Activated CD4-positive, alpha-beta memory T cell treated with anti-CD3 and anti-CD28 coated beads, Interleukin-2, amount 10 ng/mL, durations not matched to agents 7 days and 5 days (primary cell): ENCODE data around the gene TRIM8. TPM values are rescaled to one million over a fixed set of nuclear protein-coding genes. Genes with fewer than 3 reads are reported as not detected.
"Not testable (repeated sequence)": the region's sequence is repeated elsewhere in the genome, so short reads cannot be mapped to it uniquely, and the experiment has no call there.

Experiments
- CTCF ChIA-PET: fragments of 350-600 bp; sonication (Branson Sonifier 250); formaldehyde crosslinking; loops from one replicate; lab custom pipeline; 2021; ENCODE audit warnings: antibody characterized with exemption, inconsistent platforms; lab: Charles Lee
- POLR2A ChIA-PET: fragments of 350-600 bp; sonication (Branson Sonifier 250); formaldehyde crosslinking; loops from one replicate; lab custom pipeline; 2021; ENCODE audit warnings: antibody characterized with exemption; lab: Charles Lee
- DNase-seq: peaks from one replicate; pipeline ENCODE4 v3.0.0-alpha.2; 2020
- H3K27ac Mint-ChIP-seq: one replicate; pipeline ENCODE4 v1.8.0; 2021; ENCODE audit warnings: mild to moderate bottlenecking, mixed read lengths
- H3K27me3 Mint-ChIP-seq: one replicate; pipeline ENCODE4 v1.8.0; 2021; ENCODE audit warnings: mixed read lengths
- H3K36me3 Mint-ChIP-seq: one replicate; pipeline ENCODE4 v1.8.0; 2021; ENCODE audit warnings: low read depth, mixed read lengths
- H3K4me1 Mint-ChIP-seq: one replicate; pipeline ENCODE4 v1.8.0; 2021; ENCODE audit warnings: mixed read lengths
- H3K4me3 Mint-ChIP-seq: one replicate; pipeline ENCODE4 v1.8.0; 2021; ENCODE audit warnings: mild to moderate bottlenecking, mixed read lengths
- H3K9me3 Mint-ChIP-seq: one replicate; pipeline ENCODE4 v1.8.0; 2021; ENCODE audit warnings: mixed read lengths
- total RNA-seq, 2 experiments: library from RNA; stranded (reverse); gene quantifications; one replicate each; pipeline ENCODE4 v1.2.3, GENCODE V29; 2021

The TRIM8 gene
- total RNA-seq, 2 experiments from 2014 or later = 53.0 to 56.0 TPM

DNA sequence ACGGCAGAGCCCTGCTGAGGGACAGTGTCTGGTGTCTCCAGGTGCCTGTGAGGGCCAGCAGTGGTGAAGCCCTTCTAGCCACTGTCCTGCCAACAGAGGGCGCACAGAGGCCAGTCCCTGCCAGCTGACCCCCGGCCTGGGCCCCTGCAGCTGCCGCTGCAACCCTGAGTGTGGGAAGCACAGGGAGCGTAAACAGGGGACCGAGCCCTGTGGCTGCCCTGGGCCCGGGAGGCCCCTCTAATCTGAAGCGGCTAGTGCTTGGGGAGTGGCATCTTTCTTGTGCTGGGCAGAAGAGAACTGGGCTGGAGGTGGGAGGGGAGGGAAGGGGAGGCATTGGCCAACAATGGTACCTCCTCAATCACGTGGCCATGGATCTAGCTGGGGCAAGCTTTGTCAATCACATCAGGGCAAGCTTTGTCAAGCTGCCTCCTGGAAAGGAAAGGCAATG lies 34.6 kb downstream of the TRIM8 start:
- Mint-ChIP-seq H3K9me3 (no peaks in the 10 kb centered on the region), H3K27ac (no peak overlapping the region), H3K4me1 (peaks cover 49% of the 10 kb centered on the region), H3K27me3 (no peaks in the 10 kb centered on the region), H3K4me3 (no peak overlapping the region), H3K36me3 (peaks cover 16% of the 10 kb centered on the region)
- DNase-seq = no peak
- POLR2A ChIA-PET = interaction anchor here (1.0 to 1.1 kb wide), 3 partner anchors 8 to 35 kb away, joined by 3 read pairs; partner anchors contain the start of genes ARL3 and SFXN2
- CTCF ChIA-PET = interaction anchor here (0.8 to 3.1 kb wide), 2 partner anchors 9 to 223 kb away, joined by 4 to 17 read pairs; no protein-coding TSS in a partner anchor

DNA sequence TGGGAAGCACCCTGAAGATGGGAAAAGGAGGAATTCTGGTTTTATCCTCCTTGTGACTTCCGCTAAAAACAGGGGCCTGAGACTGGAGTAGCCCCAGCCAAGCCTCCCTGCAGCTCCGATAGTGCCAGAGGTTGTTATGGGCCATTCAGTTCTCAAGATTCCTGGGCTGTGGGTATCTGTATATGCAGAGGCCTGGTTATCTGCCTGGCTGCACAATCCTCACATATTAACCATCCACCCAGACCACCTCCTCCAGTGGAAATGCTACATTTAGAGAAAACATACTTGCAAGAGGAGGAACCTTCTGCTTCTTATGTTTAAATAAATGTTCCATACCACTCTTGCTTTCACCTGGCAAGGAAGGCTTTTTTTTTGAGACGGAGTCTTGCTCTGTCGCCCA lies 35.3 kb downstream of the TRIM8 start:
- no peak overlapping the region for H3K4me3 Mint-ChIP-seq
- H3K9me3 Mint-ChIP-seq = no peaks in the 10 kb centered on the region
- H3K36me3 Mint-ChIP-seq = peaks cover 17% of the 10 kb centered on the region
- peaks cover 41% of the 10 kb centered on the region for H3K4me1 Mint-ChIP-seq
- H3K27ac Mint-ChIP-seq = no peak overlapping the region
- ChIA-PET CTCF (interaction anchor here (0.8 to 3.1 kb wide), 3 partner anchors 10 to 222 kb away, joined by 4 to 17 read pairs (median 5); partner anchors contain the start of genes ARL3 and SFXN2), POLR2A (interaction anchor here (1.0 kb wide), 2 partner anchors 28 to 34 kb away, joined by 3 read pairs; partner anchors contain the start of genes ARL3 and SFXN2)
- no peaks in the 10 kb centered on the region for H3K27me3 Mint-ChIP-seq
- no peak for DNase-seq

DNA sequence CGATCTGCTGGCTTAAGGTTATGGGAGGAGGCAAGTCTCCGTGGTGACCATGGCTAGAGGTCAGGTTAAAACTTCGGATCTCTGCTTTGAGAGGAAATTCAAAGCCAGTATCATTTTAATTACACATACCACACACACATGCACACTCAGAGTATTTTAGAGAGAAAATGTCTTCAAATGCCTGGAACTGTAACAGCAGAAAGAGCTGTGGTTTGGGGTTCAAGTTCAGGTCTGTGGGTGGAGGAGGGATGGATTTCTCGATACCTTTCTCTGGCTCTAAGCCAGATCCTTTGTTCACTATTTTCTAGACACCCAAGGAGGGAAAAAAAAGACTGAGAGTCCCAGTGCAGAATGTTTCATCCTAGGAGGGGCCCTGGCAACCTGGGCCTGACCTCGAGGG lies 37.4 kb downstream of the TRIM8 start:
- no peak for DNase-seq
- no peak overlapping the region for H3K27ac Mint-ChIP-seq
- POLR2A ChIA-PET = interaction anchor here (2.1 kb wide), 1 partner anchor 36 kb away, joined by 11 read pairs; no protein-coding TSS in a partner anchor
- no peaks in the 10 kb centered on the region for H3K9me3 Mint-ChIP-seq
- CTCF ChIA-PET = no interaction called here
- H3K4me1 Mint-ChIP-seq = peaks cover 21% of the 10 kb centered on the region
- peaks cover 23% of the 10 kb centered on the region for H3K36me3 Mint-ChIP-seq
- no peak overlapping the region for H3K4me3 Mint-ChIP-seq
- H3K27me3 Mint-ChIP-seq = no peaks in the 10 kb centered on the region

DNA sequence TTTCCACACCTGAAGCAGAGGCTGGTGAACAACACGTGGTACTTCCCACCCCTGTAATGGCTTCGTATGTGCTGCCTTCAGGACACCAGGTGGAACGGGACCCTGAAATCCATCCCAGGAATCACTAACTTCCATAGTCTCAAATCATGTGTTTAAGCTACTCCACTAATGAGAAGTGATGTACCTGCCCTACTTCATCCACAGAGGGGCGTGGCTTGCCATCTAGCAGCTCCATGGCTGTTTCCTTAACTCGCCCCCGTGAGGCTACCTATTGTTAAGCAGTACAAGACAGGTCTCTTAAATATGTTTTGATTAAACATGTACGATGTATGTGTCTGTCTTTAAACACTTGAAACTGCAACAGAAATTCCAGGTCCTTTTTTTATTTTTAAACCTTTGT lies 38.1 kb downstream of the TRIM8 start:
- Mint-ChIP-seq H3K4me3 (no peak overlapping the region), H3K36me3 (peaks cover 23% of the 10 kb centered on the region), H3K27ac (no peak overlapping the region), H3K27me3 (no peaks in the 10 kb centered on the region), H3K9me3 (no peaks in the 10 kb centered on the region), H3K4me1 (peaks cover 20% of the 10 kb centered on the region)
- POLR2A ChIA-PET = interaction anchor here (2.1 kb wide), 1 partner anchor 37 kb away, joined by 11 read pairs; no protein-coding TSS in a partner anchor
- CTCF ChIA-PET = no interaction called here
- no peak for DNase-seq

DNA sequence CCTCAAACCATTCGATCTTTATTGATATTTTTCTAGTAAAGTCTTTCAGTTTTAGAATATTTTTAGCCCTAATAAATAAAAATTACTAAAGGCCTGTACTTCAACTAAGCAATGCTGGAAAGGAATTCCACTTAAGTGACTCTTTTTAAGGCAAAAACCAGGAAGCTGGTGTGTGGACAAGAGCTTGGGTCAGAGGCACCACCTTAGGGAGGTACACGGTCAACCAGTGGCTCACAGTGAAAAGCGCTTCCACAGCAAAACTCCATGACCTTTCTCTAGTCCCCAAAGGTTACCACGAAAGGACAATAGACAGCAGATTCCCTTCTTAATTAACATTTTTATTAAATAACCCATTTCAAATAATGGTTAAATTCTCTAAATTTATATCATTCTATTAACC lies 38.7 kb downstream of the TRIM8 start:
- H3K4me3 Mint-ChIP-seq = no peak overlapping the region
- H3K9me3 Mint-ChIP-seq = no peaks in the 10 kb centered on the region
- peaks cover 20% of the 10 kb centered on the region for H3K4me1 Mint-ChIP-seq
- POLR2A ChIA-PET = interaction anchor here (1.4 to 2.1 kb wide), 2 partner anchors 8 to 37 kb away, joined by 3 to 11 read pairs; no protein-coding TSS in a partner anchor
- H3K27me3 Mint-ChIP-seq = no peaks in the 10 kb centered on the region
- H3K36me3 Mint-ChIP-seq = peaks cover 27% of the 10 kb centered on the region
- CTCF ChIA-PET = no interaction called here
- H3K27ac Mint-ChIP-seq = no peak overlapping the region
- no peak for DNase-seq

DNA sequence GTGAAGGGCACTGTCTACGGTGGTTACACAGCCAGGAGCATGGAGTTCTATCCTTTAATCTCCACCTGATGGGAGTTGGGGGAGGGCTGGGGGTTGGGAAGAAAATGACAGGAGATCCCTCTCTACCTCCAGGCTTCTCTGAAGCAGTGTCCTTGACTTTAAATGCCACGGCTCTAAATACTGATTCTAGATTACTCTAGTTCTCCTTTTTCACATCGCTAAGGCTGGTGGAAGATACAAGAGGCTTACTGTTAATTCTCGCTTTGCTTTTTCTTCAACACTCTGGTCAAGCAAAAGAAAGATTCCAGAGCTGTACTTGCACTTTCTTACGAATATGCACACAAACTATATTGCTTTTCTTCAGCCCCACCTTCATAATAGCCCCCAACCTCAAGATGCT lies 39.5 kb downstream of the TRIM8 start:
- peaks cover 17% of the 10 kb centered on the region for H3K4me1 Mint-ChIP-seq
- H3K4me3 Mint-ChIP-seq = no peak overlapping the region
- H3K36me3 Mint-ChIP-seq = peaks cover 27% of the 10 kb centered on the region
- H3K27ac Mint-ChIP-seq = no peak overlapping the region
- ChIA-PET POLR2A (interaction anchor here (1.4 kb wide), 1 partner anchor 9 kb away, joined by 3 read pairs; no protein-coding TSS in a partner anchor), CTCF (interaction anchor here (2.1 kb wide), 1 partner anchor 14 kb away, joined by 8 read pairs; no protein-coding TSS in a partner anchor)
- no peaks in the 10 kb centered on the region for H3K27me3 Mint-ChIP-seq
- DNase-seq = no peak
- no peaks in the 10 kb centered on the region for H3K9me3 Mint-ChIP-seq

DNA sequence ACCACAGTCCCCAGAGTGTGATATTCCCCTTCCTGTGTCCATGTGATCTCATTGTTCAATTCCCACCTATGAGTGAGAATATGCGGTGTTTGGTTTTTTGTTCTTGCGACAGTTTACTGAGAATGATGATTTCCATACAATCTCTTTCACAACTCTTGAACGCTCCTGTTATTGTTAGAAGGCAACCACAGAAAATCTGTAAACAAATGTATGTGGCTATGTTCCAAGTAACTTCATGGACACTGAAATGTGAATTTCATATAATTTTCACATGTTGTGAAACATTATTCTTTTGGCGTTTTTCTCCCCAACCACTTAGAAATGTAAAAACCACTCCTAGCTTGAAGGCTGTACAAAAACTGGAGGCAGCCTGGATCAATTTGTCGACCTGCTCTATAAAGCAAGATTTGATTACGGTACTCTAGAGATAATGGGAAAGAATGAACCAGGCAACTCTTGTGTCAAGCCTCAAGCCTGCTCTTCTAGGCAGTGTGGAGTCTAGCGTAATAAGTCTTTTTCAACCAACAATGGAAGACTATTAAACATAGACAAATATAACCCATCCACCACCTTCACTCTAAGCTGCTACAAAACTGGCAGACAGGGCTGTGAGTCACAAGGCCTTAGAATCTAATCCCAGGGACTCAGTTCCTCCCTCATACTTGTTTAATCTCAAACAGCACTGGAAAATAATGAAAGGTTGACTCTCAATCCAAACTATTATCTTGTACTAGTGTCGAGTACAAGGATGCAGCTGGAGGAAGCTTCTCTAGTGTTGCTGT lies 47.2 kb downstream of the TRIM8 start:
- H3K9me3 Mint-ChIP-seq = no peaks in the 10 kb centered on the region
- H3K4me3 Mint-ChIP-seq = no peak overlapping the region
- H3K4me1 Mint-ChIP-seq = no peaks in the 10 kb centered on the region
- H3K27me3 Mint-ChIP-seq = no peaks in the 10 kb centered on the region
- ChIA-PET POLR2A (no interaction called here), CTCF (interaction anchor here (0.8 kb wide), 1 partner anchor 45 kb away, joined by 3 read pairs; no protein-coding TSS in a partner anchor)
- no peak overlapping the region for H3K27ac Mint-ChIP-seq
- no peak for DNase-seq
- peaks cover 5% of the 10 kb centered on the region for H3K36me3 Mint-ChIP-seq

DNA sequence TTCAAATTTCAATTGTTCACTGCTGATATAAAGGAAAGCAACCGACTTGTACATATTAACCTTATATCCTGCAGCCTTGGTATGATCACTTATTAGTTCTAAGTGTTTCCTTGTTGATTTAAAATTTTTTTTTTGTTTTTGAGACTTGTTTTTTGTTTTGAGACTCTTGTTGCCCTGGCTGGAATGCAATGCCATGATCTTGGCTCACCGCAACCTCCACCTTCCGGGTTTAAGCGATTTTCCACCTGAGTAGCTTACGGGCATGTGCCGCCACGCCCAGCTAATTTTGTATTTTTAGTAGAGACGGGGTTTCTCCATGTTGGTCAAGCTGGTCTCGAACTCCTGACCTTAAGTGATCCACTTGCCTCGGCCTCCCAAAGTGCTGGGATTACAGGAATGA lies 51.1 kb downstream of the TRIM8 start:
- DNase-seq, H3K27me3 Mint-ChIP-seq, POLR2A ChIA-PET, H3K4me3 Mint-ChIP-seq, CTCF ChIA-PET, H3K9me3 Mint-ChIP-seq, H3K4me1 Mint-ChIP-seq, H3K27ac Mint-ChIP-seq: not testable (repeated sequence)
- peaks cover 21% of the 10 kb centered on the region for H3K36me3 Mint-ChIP-seq

DNA sequence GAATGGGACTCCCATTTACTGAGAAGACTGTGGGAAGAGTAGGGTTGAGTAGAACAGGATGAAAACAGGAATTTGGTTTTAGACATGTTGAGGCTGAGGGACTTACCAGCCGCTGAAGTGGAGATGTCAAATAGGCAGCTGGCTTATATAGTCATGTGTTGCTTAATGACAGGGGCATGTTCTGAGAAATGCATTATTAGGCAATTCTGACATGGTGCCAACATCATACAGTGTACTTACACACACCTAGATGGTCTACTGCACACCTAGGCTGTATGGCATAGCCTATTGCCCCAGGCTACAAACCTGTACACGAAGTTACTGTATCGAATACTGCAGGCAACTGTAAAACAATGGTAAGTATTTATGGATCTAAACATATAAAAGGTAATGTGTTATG lies 52.5 kb downstream of the TRIM8 start:
- peaks cover 3% of the 10 kb centered on the region for H3K4me1 Mint-ChIP-seq
- no peak for DNase-seq
- ChIA-PET CTCF (interaction anchor here (0.8 to 1.2 kb wide), 3 partner anchors 15 to 113 kb away, joined by 3 read pairs; no protein-coding TSS in a partner anchor), POLR2A (interaction anchor here (1.2 to 1.3 kb wide), 2 partner anchors 17 to 55 kb away, joined by 3 to 6 read pairs; no protein-coding TSS in a partner anchor)
- H3K27ac Mint-ChIP-seq = no peak overlapping the region
- H3K4me3 Mint-ChIP-seq = no peak overlapping the region
- H3K9me3 Mint-ChIP-seq = no peaks in the 10 kb centered on the region
- peaks cover 21% of the 10 kb centered on the region for H3K36me3 Mint-ChIP-seq
- no peaks in the 10 kb centered on the region for H3K27me3 Mint-ChIP-seq

DNA sequence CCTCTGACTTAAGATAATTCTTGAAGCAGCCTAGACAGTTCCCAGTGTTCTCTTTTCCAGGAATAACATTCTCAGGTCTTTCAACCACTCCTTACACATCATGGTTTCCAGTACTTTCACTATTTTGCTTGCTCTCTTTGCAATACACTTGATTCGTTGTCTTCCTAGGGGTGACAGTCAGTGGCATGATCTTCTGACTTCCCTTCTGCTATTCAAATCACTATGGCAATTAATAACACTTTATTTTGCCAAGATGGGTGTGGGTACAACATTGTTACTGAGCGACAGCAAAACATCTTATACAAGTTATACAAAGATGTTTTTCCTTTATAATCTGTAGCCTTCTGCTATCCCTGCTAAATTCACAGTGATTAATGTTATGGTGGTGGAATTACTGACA lies 54.6 kb downstream of the TRIM8 start:
- peaks cover 21% of the 10 kb centered on the region for H3K36me3 Mint-ChIP-seq
- no peak overlapping the region for H3K27ac Mint-ChIP-seq
- no peak overlapping the region for H3K4me3 Mint-ChIP-seq
- no peak for DNase-seq
- ChIA-PET CTCF (interaction anchor here (0.9 kb wide), 1 partner anchor 295 kb away, joined by 3 read pairs; no protein-coding TSS in a partner anchor), POLR2A (no interaction called here)
- peaks cover 3% of the 10 kb centered on the region for H3K4me1 Mint-ChIP-seq
- no peaks in the 10 kb centered on the region for H3K9me3 Mint-ChIP-seq
- H3K27me3 Mint-ChIP-seq = no peaks in the 10 kb centered on the region

DNA sequence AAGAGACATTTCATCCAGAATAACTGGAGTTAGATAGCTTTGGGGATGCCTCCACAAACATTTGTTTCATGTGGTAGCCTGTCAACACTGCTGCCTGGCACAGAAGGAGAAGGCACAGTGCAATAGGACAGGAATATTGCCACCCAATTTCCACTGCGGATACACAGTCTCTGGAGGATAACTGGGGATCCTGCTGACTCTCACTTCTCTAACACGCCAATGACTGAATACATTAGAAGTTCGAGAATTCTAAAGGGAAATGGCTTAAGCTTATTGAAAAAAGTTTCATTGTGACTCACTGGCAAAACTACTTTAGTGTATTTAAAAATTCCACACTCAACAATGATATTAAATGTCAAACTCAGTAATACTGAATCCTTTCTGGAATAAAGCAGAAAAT lies 57.0 kb downstream of the TRIM8 start:
- ChIA-PET POLR2A (interaction anchor here (1.3 kb wide), 1 partner anchor 11 kb away, joined by 3 read pairs; no protein-coding TSS in a partner anchor), CTCF (interaction anchor here (1.0 kb wide), 1 partner anchor 13 kb away, joined by 3 read pairs; the partner anchor contains the start of genes ARL3 and SFXN2)
- no peaks in the 10 kb centered on the region for H3K9me3 Mint-ChIP-seq
- H3K36me3 Mint-ChIP-seq = peaks cover 29% of the 10 kb centered on the region
- H3K27ac Mint-ChIP-seq = no peak overlapping the region
- H3K4me3 Mint-ChIP-seq = no peak overlapping the region
- no peak for DNase-seq
- no peaks in the 10 kb centered on the region for H3K27me3 Mint-ChIP-seq
- H3K4me1 Mint-ChIP-seq = peaks cover 10% of the 10 kb centered on the region

DNA sequence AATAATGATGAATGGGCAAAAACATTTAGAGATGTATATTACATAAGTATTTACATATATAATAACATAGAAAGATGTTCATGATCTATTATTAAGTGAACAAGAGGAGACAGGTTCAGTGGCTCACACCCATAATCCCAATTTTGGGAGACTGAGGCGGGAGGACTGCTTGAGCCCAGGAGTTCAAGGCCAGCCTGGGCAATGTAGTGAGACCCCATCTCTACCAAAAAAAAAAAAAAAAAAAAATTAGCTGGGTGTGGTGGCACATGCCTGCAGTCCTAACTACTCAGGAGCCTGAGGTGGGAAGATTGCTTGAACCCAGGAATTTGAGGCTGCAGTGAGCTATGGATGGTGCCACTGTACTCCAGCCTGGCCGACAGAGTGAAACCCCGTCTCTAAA lies 57.5 kb downstream of the TRIM8 start:
- no peaks in the 10 kb centered on the region for H3K9me3 Mint-ChIP-seq
- no peak overlapping the region for H3K4me3 Mint-ChIP-seq
- ChIA-PET CTCF (interaction anchor here (1.0 to 1.1 kb wide), 2 partner anchors 12 to 57 kb away, joined by 3 read pairs; partner anchors contain the start of genes ARL3, SFXN2 and TRIM8), POLR2A (interaction anchor here (1.3 kb wide), 1 partner anchor 11 kb away, joined by 3 read pairs; no protein-coding TSS in a partner anchor)
- H3K27ac Mint-ChIP-seq = no peak overlapping the region
- peaks cover 24% of the 10 kb centered on the region for H3K36me3 Mint-ChIP-seq
- no peak for DNase-seq
- no peaks in the 10 kb centered on the region for H3K27me3 Mint-ChIP-seq
- peaks cover 10% of the 10 kb centered on the region for H3K4me1 Mint-ChIP-seq

DNA sequence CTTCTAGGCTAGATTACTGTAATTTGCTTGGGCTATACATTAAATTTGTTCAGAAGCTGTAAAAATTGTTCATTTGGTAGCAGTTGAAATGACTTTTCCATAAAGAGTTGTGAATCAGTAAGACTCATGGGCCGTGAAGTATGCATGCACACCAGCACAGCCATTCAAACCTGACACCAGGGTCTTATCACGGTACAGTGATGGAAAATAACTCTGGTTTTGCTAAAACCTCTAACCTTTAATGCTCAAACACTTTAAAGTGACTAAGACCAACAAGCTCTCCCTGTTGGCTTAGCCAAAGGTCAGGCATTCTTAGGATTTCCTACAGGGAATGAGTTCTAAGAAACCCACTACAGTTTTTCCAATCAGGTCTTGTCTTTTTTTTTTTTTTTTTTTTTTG lies 58.5 kb downstream of the TRIM8 start:
- no peak overlapping the region for H3K4me3 Mint-ChIP-seq
- DNase-seq = no peak
- H3K9me3 Mint-ChIP-seq = no peaks in the 10 kb centered on the region
- ChIA-PET POLR2A (no interaction called here), CTCF (interaction anchor here (1.0 kb wide), 2 partner anchors 10 to 12 kb away, joined by 4 read pairs; partner anchors contain the start of genes ARL3 and SFXN2)
- H3K27ac Mint-ChIP-seq = no peak overlapping the region
- H3K27me3 Mint-ChIP-seq = no peaks in the 10 kb centered on the region
- peaks cover 15% of the 10 kb centered on the region for H3K4me1 Mint-ChIP-seq
- H3K36me3 Mint-ChIP-seq = peaks cover 20% of the 10 kb centered on the region
